ENCODE data around the gene DDX59.

DDX59 gene

DNA sequence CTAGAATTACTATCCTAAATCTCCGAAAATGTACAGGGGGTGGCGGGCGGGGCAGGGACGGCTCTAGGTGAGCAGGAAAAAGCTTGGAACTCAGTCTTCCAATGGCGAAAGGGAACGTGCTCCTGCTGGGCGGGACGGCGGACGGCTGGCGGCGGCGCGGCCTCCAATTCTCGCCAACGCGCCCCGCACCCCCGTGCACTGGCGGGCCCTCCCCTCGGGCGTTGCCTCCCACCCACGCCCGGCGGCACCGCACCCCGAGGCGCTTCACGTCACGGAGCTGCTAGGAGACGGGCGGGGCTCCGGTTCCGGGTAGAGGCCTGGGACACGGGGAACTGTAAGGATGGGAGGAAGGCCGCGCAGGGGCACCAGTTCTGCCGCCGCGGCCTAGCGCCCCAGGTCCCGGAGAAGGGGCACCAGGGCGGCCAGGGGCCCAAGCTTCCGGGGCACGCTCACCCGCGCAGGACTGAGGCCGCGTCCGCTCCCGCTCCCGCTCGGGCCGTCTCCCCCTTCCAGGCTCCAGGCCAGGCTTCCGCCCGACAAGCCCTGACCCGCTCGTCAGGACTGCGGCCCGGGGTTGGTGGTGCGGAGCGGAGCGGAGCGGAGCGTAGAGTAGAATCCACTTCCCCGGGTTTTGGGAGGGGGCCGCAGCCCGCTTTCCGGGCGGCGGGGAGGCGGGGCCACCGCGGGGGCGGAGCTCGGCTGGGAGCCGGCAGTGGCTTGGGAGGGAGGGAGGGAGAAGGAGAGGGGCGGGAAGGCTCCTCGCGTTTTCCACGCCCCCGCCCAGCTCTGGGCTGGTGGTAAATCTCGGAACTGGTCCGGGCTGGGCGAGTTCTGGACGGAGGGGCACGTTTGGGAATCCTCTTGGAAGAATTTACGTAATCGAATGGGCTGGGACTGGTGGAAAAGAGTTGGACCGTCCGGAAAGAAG, at the start of gene DDX59:
Gene DDX59, minus strand, starts transcription at position 594 of the 928 bp plus-strand sequence. CDS start 3,167 bp downstream, outside the sequence.
- peak; percentile 84 to 94 (median 87) for DNase-seq (ENCODE audit: low read depth in 3 of 3)

DNA sequence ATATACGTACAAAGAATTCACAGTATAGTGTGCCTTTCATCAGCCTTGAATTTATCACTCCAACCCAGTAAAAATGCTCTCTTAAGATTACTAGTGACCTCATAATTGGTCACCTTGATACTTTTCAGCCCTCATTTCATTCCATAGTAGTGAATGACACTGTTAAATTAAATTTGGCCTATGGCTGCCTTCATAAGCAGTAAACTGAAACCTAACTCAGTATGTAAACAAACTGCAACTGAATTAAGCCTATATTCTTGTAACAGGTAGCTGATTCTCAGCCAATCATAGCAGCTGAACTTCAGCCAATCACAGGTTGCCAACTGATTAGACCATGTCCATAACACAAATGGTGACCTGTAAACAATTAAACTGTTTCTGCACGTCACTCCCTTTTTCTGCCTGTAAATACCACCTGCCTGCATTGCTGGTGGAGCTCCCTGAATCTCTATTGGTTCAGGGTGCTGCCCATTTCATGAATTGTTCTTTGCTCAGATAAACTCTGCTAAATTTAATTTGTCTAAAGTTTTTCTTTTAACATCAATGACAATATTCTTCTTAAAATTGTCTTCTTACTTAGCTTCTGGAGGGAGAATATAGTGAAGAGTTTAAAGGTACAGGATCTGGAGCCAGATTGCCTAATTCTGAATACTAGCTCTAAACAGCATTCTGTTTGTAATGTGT, 44.9 kb upstream of the DDX59 start:
- DNase-seq (ENCODE audit: low read depth in 3 of 3): no peak

DNA sequence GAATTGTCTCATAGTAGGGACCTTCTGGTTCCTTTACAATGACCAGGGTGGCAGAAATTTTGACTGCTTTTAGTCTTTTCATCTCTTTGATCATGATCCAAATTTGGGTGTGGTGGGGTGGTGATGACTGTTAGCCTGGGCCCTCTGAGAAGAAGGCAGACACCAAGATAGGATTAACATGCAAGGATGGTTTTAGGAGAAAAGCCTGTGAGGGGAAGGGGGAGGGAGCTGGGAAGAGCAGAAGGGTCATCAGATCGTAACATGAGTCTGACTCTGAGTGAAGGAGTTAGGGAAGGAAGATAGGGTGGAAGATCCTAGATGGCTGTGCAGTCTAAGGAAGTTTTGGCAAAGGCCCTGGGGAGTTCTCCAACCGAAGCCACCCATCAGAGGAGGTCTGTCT, 40.5 kb upstream of the DDX59 start:
- DNase-seq (ENCODE audit: low read depth in 3 of 3): no peak

DNA sequence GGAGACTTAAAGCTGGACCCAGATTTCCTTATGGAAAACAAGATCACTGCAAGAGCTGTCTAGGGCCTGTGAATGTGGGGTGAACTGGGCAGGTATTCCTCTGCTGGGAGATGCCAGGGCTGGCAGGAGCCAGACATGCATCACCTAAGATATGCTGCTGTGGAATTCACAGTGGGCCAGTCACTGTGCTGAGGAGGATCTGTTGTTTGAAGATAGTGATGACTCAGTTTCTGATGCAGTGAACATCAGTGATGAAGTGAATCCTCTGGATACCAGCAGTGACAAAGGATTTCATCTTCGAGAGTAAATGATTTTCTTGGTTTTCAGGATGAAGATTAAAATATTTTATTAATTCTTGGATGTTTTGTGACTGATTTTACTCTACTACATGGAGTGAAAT, 39.1 kb upstream of the DDX59 start:
- DNase-seq (ENCODE audit: low read depth in 3 of 3): no peak

DNA sequence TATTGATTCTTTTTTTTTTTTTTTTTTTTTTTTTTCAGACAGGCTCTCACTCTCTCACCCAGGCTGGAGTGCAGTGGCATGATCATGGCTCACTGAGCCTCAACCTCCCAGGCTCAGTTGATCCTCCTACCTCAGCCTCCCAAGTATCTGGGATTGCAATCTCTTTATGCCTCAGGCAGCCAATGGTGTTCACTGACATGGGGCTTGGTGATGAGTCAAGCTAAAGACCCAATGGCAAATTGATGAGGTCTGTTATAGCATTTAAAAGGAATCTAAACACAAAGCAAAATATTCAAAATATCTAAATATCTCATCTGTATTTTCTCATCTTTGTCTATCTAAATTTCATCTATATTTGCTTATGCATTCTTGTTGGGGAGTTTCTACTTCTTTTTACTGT, 38.5 kb upstream of the DDX59 start:
- DNase-seq (ENCODE audit: low read depth in 3 of 3): no peak

DNA sequence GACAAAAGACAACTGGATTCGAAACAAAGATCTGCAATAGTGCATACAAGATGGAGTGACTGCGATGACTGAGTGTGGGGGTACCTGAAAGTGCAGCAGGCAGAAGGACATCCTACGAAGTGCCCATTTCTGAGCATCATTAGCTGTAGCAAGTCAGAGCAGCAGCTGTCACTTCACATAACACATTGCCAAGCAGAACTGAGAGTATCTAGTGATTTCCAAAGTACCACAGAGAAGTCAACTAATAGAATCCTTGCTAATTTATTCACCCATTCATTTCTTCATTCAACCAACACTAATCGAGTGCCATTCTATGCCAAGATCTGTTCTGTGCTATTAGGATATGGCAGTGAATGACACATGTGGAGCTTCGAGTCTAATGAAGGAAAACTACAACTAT, 37.4 kb upstream of the DDX59 start:
- DNase-seq (ENCODE audit: low read depth in 3 of 3): no peak

DNA sequence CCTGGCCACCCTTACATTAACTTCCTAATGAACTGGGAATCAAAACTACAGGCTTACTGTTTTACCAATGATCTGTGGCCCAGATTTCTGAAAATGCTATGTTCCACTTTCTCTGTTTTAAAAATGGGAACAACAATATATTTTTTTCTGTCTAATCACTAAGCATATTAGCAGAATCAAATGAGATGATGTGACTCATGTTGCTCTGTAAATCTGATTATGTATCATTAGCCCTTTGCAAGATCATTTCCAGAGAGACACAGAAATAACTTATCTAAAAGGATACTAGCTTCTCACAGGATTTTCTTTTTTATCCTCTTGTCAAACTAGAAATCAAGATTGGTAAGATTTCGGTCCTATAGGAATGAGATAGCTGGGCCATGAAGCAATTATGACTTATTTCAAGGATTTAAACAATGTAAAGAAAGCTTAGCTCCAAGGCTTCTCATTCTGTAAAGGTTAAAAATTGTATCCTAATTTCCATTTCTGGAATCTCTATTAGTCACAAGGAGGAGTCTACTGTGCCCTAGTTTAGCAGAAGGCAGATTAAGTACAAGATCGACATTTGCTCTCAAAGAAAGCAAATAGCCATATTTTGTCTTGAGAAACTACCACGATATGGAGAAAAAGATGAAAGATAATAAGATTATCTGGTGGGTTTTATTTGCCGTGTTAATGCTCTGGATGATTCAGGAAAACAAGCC, 36.6 kb upstream of the DDX59 start:
- DNase-seq (ENCODE audit: low read depth in 3 of 3): no peak

DNA sequence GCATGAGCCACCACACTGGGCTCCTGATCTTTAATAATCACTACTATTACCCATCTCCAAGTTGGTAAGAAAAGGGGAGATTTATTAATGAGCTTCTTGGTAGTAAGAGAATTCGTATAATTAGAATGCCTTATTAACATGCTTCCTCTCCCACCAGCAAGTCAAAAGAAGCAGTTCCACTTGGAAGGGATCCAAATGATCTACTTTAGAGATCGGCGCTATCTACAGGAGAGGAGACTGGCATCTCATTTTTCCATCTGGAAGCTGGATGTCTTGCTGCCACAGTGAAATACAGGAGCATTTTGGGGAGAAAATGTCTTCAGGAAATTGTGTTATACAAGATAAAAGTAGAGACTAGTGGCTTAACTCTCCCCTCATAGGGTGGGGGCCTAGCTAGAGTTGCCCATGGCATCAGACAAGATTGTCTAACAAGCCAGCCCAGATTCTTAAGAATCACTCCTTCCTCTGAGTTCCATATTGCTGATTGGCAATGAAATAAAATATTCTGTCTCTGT, 35.3 kb upstream of the DDX59 start:
- no peak for DNase-seq (ENCODE audit: low read depth in 3 of 3)

DNA sequence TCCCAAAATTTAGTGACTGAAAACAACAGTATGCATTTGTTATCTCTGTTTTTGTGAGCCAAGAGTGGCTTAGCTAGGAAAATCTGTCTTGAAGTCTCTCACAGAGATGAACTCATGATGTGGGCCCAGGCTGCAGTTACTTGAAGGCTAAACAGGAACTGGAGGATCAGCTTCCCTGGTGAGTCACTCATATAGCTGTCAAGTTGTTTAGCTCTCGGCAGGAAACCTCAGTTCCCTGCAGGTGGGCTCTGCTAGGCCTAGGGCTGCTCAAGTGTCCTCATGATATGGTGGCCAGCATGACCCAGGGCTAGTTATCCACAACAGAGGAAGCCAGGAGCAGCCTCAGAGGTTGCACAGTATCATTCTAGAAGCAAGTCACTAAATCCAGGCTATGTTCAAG, 30.2 kb upstream of the DDX59 start:
- no peak for DNase-seq (ENCODE audit: low read depth in 3 of 3)

DNA sequence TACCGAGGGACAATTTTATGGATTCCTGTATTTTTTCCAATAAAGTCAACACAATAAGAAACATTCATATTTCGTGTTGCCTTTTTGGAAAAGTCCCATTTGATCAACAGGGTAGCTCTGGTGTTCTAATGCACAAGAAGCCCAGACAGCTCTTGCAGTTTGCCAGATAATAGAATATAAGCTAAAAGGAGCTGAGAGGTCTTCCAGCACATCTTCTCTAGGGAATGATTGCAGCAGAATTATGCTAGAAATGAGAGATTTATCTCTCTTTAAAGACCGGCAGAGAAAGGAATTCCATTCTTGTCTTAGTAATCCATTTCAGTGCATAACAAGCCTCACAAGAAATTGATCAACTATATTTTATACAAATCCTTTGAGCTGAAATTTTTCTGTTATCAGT, 25.0 kb upstream of the DDX59 start:
- DNase-seq (ENCODE audit: low read depth in 3 of 3): no peak

DNA sequence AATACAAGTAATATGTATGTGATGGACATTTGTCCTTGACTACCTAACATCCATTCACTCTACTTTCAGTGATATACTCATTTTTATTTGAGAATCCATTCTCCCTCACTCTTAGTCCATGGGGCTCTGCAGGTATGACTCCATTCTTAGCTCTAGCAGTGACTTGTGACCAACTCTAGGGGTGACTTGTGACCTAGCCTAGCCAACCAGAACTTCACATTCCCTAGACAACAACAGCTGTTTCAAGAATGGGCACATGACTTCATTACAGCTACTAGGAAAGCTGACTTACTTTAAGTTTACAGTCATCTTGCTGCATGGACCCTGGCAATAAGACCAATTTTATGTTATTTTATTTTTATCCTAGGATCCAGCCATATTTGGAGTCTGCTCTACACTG, 23.6 kb upstream of the DDX59 start:
- DNase-seq (ENCODE audit: low read depth in 3 of 3): no peak

DNA sequence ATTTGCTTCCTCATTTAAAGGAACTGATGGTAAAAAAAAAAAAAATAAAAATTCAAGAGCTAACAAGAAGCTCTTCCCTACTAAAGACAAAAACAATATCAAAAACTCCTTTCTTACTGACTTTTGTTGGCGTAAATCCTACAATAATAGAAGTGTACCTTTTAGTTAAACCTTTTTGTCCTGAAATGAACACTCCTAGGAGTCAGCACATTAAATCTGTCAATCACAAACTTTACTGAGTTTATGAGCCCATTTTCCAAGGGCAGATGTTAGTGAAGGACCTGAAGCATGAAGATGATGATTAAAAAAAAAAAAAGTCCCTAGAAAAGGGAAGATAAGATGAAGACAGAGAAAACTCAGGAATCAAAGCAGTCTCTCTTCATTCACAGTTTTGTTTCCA, 22.6 kb upstream of the DDX59 start:
- DNase-seq (ENCODE audit: low read depth in 3 of 3): no peak

DNA sequence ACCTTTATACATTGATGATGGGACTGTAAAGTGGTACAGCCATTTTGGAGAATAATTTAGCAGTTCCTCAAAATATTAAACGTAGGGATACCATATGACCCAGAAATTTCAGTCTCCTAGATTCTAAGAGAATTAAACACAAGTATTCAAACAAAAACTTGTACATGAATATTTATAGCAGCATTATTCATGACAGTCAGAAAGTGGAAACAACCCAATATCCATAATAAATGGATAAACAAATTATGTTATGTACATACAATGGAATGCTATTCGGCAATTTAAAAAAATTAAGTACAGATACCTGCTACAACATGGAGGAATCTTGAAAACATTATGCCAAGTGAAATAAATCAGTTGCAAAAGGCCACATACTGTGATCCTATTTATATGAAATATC, 16.9 kb upstream of the DDX59 start:
- no peak for DNase-seq (ENCODE audit: low read depth in 3 of 3)

DNA sequence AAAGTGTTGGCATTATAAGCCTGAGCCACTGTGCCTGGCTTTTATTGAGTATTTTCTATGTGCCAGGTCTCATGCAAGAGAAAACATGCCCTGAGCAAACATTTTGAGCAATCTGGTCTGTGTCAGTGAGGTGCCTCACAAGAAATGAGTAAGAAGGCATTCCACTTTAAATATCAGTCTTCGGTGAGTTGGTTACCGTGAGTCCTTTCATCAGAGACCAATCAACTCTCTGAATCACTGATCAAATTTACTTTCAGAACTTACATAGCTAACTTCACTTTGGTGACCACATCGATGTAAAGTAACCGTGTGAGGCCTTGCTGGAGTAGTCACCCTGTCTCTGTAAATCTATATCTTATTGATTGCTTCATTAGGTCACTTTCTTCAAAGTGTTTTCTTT, 14.3 kb upstream of the DDX59 start:
- no peak for DNase-seq (ENCODE audit: low read depth in 3 of 3)

DNA sequence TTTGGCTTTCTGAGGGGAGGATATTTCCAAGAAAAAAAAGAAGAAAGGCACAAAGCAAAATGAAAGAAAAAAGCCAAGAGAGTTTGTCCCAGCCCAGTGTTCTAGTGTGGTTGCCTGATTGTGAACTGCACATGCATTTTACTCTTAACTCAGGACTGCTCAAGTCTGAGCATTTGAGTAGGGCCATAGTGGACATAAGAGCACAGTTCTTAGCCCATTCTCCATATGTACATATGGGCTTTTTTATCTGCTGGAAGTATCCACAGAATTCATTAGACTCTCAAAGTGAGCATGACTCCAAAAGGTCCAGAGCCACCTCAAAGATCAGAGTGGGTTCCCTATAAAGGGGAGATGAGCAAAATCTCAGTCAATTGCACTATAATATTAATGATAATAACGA, 13.6 kb upstream of the DDX59 start:
- DNase-seq (ENCODE audit: low read depth in 3 of 3): no peak

DNA sequence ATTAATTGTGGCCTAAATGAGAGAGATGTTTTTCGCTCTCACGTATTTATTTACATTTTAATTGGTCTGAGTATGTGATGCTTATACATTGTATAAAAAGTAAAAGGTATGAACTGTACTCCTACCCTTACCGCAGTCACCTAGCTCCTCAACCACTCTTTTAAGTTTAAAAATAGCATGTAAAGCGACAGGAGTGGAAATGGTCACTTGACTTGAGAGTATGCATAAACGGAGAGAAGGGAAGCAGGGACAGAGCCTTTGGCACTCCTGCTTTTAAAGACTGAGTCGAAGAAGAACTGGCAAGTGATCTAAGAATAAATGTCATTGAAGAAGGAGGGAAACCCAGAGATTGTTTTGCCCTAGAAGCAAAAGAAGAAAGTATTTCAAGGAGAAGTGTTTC, 11.5 kb upstream of the DDX59 start:
- DNase-seq (ENCODE audit: low read depth in 3 of 3): no peak

DNA sequence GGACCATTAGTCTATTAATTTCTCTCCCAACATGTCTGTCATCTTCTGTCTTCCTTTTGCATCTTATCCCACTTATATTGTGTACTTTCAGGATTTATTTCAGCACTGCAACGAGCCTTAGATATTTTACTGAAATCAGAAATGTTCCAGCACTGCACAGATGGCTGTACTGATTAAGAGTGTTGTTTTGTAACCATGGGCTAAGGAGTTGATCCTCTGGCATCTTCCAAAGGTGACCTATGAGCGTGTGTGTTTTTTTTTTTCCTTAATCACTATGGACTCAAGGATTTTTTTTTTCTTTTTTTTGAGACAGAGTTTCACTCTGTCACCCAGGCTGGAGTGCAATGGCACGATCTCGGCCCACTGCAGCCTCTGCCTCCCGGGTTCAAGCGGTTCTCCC, 7.1 kb upstream of the DDX59 start:
- no peak for DNase-seq (ENCODE audit: low read depth in 3 of 3)

DNA sequence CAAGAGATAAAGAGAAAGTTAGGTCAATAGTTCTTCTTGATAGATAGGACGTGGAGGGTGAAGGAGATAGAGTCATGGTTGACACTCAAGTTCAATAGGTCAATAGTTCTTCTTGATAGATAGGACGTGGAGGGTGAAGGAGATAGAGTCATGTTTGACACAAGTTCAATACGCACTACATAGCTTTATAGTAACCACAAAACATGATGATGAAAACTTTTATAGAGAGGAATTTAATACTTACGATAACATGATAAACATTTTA, 5.8 kb upstream of the DDX59 start:
- DNase-seq (ENCODE audit: low read depth in 3 of 3): no peak

DNA sequence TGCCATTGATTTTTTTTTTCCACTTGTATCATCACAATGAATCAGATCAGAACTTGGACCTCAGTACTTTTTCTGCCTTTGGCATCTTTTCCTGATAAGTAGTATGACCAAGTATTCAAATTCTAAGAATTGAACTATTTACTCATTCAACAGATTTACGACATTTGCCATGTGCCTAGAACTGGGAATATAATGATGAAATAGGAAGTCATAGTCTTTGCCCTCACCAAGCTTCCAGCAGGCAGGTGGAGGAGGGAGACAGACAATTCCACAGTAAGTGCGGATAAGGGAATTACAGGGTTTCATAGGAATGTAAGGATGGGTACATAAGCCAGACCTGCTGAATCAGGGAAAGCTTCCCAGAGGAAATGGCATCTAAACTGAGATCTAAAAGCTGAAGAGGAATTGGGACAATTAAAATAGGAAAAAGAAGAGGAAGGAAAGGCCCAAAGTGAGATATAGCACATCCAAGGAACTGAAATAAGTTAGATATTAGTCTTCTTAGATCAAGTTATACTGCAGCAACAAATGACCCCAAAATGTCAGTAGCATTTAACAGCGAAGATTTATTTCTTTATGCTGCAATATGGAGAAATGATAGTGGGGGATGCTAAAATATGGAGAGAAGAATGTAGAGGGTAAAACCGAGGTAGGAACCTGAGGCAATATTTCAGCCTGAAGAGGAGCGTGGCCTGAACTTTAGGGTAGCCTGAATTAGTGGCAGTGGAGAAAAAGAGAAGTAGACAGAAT, 5.3 kb upstream of the DDX59 start:
- no peak for DNase-seq (ENCODE audit: low read depth in 3 of 3)

DNA sequence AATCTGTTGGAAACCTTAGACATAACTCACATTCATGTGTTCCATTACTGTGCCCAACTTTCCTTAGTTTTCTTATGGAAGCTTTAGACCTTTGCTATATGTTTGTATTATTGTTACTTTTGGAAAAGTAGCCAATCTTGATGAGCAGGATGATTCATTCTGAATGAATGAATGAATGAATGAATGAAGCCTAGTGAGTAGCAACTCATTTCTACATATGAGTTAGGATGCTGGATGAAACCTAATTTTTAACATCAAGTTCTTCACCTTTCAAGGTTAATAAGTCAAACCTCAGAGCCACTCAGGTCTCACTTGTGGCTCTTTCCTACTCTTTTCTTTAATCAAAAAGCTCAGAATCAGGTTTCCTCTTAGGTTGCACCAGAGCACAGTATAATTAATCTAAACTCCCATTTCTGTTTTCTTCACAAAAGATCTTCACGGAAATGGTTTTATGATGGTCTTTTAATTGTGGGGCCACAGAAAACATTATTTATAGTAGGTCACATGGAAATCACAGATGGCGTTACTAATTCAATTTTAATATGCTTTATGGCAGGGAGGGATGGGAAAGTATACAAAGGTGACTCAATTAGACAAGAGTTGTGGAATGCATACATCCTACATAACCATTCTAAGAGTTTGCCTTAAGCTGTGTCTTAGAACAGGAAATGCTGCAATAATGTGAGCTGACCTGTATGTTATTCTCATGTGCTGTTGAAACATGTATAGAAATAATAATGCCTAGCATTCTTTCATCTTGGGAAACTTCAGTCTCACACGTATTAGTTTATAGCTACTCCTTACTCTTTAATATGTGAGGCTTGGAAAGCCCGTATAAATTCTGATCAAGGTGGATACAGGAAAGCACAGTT, 4.5 kb upstream of the DDX59 start:
- DNase-seq (ENCODE audit: low read depth in 3 of 3): no peak

DNA sequence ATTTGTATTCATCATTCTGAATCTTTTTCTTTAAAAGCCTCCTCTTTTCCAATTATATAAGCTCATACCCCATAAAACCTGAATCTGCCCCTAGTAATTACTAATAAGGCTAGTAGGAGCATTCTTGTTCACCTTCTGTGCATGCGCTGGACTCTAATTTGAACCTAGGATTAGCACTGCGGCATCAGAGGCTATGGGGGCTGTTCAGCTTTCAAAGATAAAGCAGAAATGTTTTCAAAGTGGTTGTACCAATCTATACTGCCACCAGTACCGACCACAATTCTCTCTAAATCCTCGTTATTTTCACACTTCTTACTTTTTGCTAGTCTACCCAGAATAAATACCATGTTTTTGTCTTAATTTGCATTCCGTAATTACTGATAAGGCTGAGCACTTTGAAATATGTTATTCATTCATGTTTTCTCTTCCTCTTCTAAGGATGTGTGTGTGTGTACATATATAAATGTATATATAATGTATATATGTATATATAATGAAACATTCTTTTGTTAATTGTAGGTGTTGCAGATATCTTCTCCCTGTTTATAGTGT, 1.6 kb upstream of the DDX59 start:
- no peak for DNase-seq (ENCODE audit: low read depth in 3 of 3)
